Mesenchymal stem cell (in vitro differentiated cells and primary cell): Measurements from ENCODE around the gene SYMPK.

Experiments
- DNase-seq: peaks from one replicate; pipeline ENCODE4 v3.0.0-alpha.2; 2013
- H2AFZ ChIP-seq: one replicate; pipeline ENCODE4 v1.6.1; 2013; ENCODE audit warnings: low read depth, mild to moderate bottlenecking, control low read depth, inconsistent platforms, low read length, moderate library complexity
- H2AK5ac ChIP-seq: 2 replicates; pipeline ENCODE4 v1.6.1; 2013; ENCODE audit warnings: low read length, moderate library complexity, mild to moderate bottlenecking, inconsistent platforms; ENCODE audit not compliant: severe bottlenecking
- H2BK120ac ChIP-seq: one replicate; pipeline ENCODE4 v1.6.1; 2013; ENCODE audit warnings: low read depth, mild to moderate bottlenecking, inconsistent platforms, low read length, moderate library complexity
- H2BK12ac ChIP-seq, 2 experiments: one replicate each; pipeline ENCODE4 v1.6.1; 2013; ENCODE audit warnings: inconsistent platforms in 2 of 2, low read length in 2 of 2, mild to moderate bottlenecking in 2 of 2, moderate library complexity in 2 of 2, control low read depth in 1 of 2
- H2BK15ac ChIP-seq: one replicate; pipeline ENCODE4 v1.6.1; 2013; ENCODE audit warnings: mild to moderate bottlenecking, low read depth, inconsistent platforms; ENCODE audit not compliant: poor library complexity, severe bottlenecking
- H2BK5ac ChIP-seq: 2 replicates; pipeline ENCODE4 v1.6.1; 2013; ENCODE audit warnings: low read depth, mild to moderate bottlenecking, low read length, control low read depth, inconsistent platforms; ENCODE audit not compliant: poor library complexity, severe bottlenecking
- H3K14ac ChIP-seq, 2 experiments: one replicate each; pipeline ENCODE4 v1.6.1; 2013; ENCODE audit warnings: inconsistent platforms in 2 of 2, low read length in 2 of 2, control low read depth in 1 of 2, mild to moderate bottlenecking in 1 of 2, moderate library complexity in 1 of 2
- H3K18ac ChIP-seq, 2 experiments: one replicate each; pipeline ENCODE4 v1.6.1; 2013; ENCODE audit warnings: inconsistent platforms in 2 of 2, low read length in 2 of 2, control low read depth in 1 of 2, low read depth in 1 of 2, mild to moderate bottlenecking in 1 of 2
- H3K23ac ChIP-seq, 2 experiments: one replicate each; pipeline ENCODE4 v1.6.1; 2013; ENCODE audit warnings: inconsistent platforms in 2 of 2, low read length in 2 of 2, mild to moderate bottlenecking in 2 of 2, moderate library complexity in 2 of 2, control low read depth in 1 of 2
- H3K27ac ChIP-seq: 2 replicates; pipeline ENCODE4 v1.5.1; 2013; ENCODE audit warnings: mild to moderate bottlenecking, moderate library complexity, low read length, control low read depth, inconsistent platforms; ENCODE audit not compliant: poor library complexity, severe bottlenecking
- H3K27me3 ChIP-seq, 2 experiments: 2 replicates each; pipeline versions ENCODE4 v1.6.1 to v1.7.0; 2013; ENCODE audit warnings: low read length in 2 of 2, mild to moderate bottlenecking in 2 of 2, moderate library complexity in 2 of 2, control low read depth in 1 of 2, inconsistent platforms in 1 of 2; ENCODE audit not compliant: control insufficient read depth in 1 of 2, insufficient read depth in 1 of 2
- H3K36me3 ChIP-seq, 2 experiments: 2 replicates each; pipeline versions ENCODE4 v1.6.1 to v1.7.0; 2013; ENCODE audit warnings: low read length in 2 of 2, control low read depth in 1 of 2, inconsistent platforms in 1 of 2, low read depth in 1 of 2, mild to moderate bottlenecking in 1 of 2; ENCODE audit not compliant: insufficient read depth in 2 of 2, control insufficient read depth in 1 of 2
- H3K4ac ChIP-seq, 2 experiments: one replicate each; pipeline ENCODE4 v1.6.1; 2013; ENCODE audit warnings: inconsistent platforms in 2 of 2, low read length in 2 of 2, mild to moderate bottlenecking in 2 of 2, moderate library complexity in 2 of 2, control low read depth in 1 of 2, low read depth in 1 of 2
- H3K4me1 ChIP-seq: 2 replicates; pipeline ENCODE4 v1.6.1; 2013; ENCODE audit warnings: low read depth, low read length, control low read depth; ENCODE audit not compliant: control insufficient read depth, insufficient read depth
- H3K4me2 ChIP-seq: 2 replicates; pipeline ENCODE4 v1.6.1; 2013; ENCODE audit warnings: low read length, mild to moderate bottlenecking, inconsistent platforms; ENCODE audit not compliant: poor library complexity, severe bottlenecking
- H3K4me3 ChIP-seq, 2 experiments: 2 replicates each; pipeline versions ENCODE4 v1.5.1 to v1.7.0; 2013; ENCODE audit warnings: low read length in 2 of 2, mild to moderate bottlenecking in 2 of 2, control low read depth in 1 of 2, low read depth in 1 of 2; ENCODE audit not compliant: insufficient read depth in 1 of 2
- H3K79me1 ChIP-seq: replicated peaks from 2 replicates; pipeline ENCODE4 v1.6.1; 2013; ENCODE audit warnings: mild to moderate bottlenecking, control low read depth, low read length, inconsistent platforms; ENCODE audit not compliant: poor library complexity, severe bottlenecking
- H3K9ac ChIP-seq: 2 replicates; pipeline ENCODE4 v1.7.0; 2013; ENCODE audit warnings: mild to moderate bottlenecking, low read length, moderate library complexity
- H3K9me3 ChIP-seq: 2 replicates; pipeline ENCODE4 v1.7.0; 2013; ENCODE audit warnings: mild to moderate bottlenecking, low read length; ENCODE audit not compliant: control insufficient read depth
- H4K8ac ChIP-seq: one replicate; pipeline ENCODE4 v1.6.1; 2013; ENCODE audit warnings: inconsistent platforms, mild to moderate bottlenecking, low read length, moderate library complexity
- H4K91ac ChIP-seq: one replicate; pipeline ENCODE4 v1.6.1; 2013; ENCODE audit warnings: mild to moderate bottlenecking, low read length, inconsistent platforms
- WGBS: methylation state at CpG from one replicate; pipeline ENCODE4 v1.1.7; 2013; ENCODE audit warnings: mixed read lengths; 5-methylcytosine and 5-hydroxymethylcytosine counted together

Gene SYMPK

GRCh38 chr19:45834970-45835369 lies 28.0 kb downstream of the SYMPK start:
- H3K79me1 ChIP-seq, result peaks cover 27% of the 10 kb centered on the region
- no peak overlapping the region for H2AK5ac ChIP-seq
- H3K14ac ChIP-seq, result no peak overlapping the region
- no peaks in the 10 kb centered on the region for H3K27me3 ChIP-seq
- no peak overlapping the region for H3K4me3 ChIP-seq
- no peak overlapping the region for H2BK5ac ChIP-seq
- peak overlapping the region; percentile 18 for H3K27ac ChIP-seq
- no peak for DNase-seq
- 97% methylated on average over 6 of the region's 7 CpGs for WGBS
- H3K9ac ChIP-seq, result no peak overlapping the region
- H3K23ac ChIP-seq, result no peak overlapping the region
- H2BK120ac ChIP-seq, result no peak overlapping the region
- no peak overlapping the region for H3K18ac ChIP-seq
- no peak overlapping the region for H3K4me2 ChIP-seq
- peaks cover 3% of the 10 kb centered on the region for H3K9me3 ChIP-seq
- no peak overlapping the region for H2AFZ ChIP-seq
- no peak overlapping the region for H4K8ac ChIP-seq
- no peak overlapping the region for H3K4ac ChIP-seq
- H2BK15ac ChIP-seq, result no peak overlapping the region
- peaks cover 9% of the 10 kb centered on the region for H3K4me1 ChIP-seq
- H4K91ac ChIP-seq, result no peak overlapping the region
- H3K36me3 ChIP-seq, result peaks cover 72 to 90% of the 10 kb centered on the region in 2 experiments
- H2BK12ac ChIP-seq, result no peak overlapping the region

- Histone ChIP-seq H4K91ac (no peak overlapping the region), H3K27ac (no peak overlapping the region), H3K79me1 (peaks cover 15% of the 10 kb centered on the region), H3K9ac (no peak overlapping the region), H3K9me3 (no peaks in the 10 kb centered on the region), H2BK5ac (no peak overlapping the region), H3K4ac (no peak overlapping the region), H3K4me3 (no peak overlapping the region), H2AFZ (no peak overlapping the region), H2AK5ac (no peak overlapping the region), H3K36me3 (peaks cover 88 to 97% of the 10 kb centered on the region in 2 experiments), H3K4me1 (peaks cover 11% of the 10 kb centered on the region), H3K23ac (no peak overlapping the region), H2BK120ac (no peak overlapping the region), H4K8ac (no peak overlapping the region), H3K18ac (no peak overlapping the region), H2BK12ac (no peak overlapping the region), H2BK15ac (no peak overlapping the region), H3K14ac (no peak overlapping the region), H3K27me3 (no peaks in the 10 kb centered on the region), H3K4me2 (no peak overlapping the region)
- WGBS, result 96% methylated on average over 16 of the region's 16 CpGs
- no peak for DNase-seq
These were observed 34.0 kb downstream of the SYMPK start for GRCh38 chr19:45828945-45829344.

- no peak overlapping the region for H2AK5ac ChIP-seq
- no peak overlapping the region for H4K8ac ChIP-seq
- peaks cover 91 to 98% of the 10 kb centered on the region in 2 experiments for H3K36me3 ChIP-seq
- no peak overlapping the region for H4K91ac ChIP-seq
- H2BK12ac ChIP-seq, result no peak overlapping the region
- H2BK5ac ChIP-seq, result no peak overlapping the region
- H3K14ac ChIP-seq, result no peak overlapping the region
- H3K27me3 ChIP-seq, result no peaks in the 10 kb centered on the region
- no peaks in the 10 kb centered on the region for H3K9me3 ChIP-seq
- WGBS, result 96% methylated on average over 8 of the region's 9 CpGs
- H3K18ac ChIP-seq, result no peak overlapping the region
- H3K4me2 ChIP-seq, result no peak overlapping the region
- H2BK120ac ChIP-seq, result no peak overlapping the region
- H3K79me1 ChIP-seq, result peaks cover 16% of the 10 kb centered on the region
- no peak overlapping the region for H3K4me3 ChIP-seq
- H3K4ac ChIP-seq, result no peak overlapping the region
- H2BK15ac ChIP-seq, result no peak overlapping the region
- no peak overlapping the region for H3K9ac ChIP-seq
- H3K23ac ChIP-seq, result no peak overlapping the region
- H3K27ac ChIP-seq, result no peak overlapping the region
- H2AFZ ChIP-seq, result no peak overlapping the region
- H3K4me1 ChIP-seq, result peaks cover 11% of the 10 kb centered on the region
- DNase-seq, result no peak
These were observed 34.4 kb downstream of the SYMPK start for GRCh38 chr19:45828523-45828922.

- H3K9ac ChIP-seq, result no peak overlapping the region
- H3K9me3 ChIP-seq, result no peaks in the 10 kb centered on the region
- peaks cover 18% of the 10 kb centered on the region for H3K79me1 ChIP-seq
- no peak overlapping the region for H2AK5ac ChIP-seq
- no peak overlapping the region for H3K4me3 ChIP-seq
- no peak overlapping the region for H4K8ac ChIP-seq
- no peak overlapping the region for H3K18ac ChIP-seq
- H3K4ac ChIP-seq, result no peak overlapping the region
- no peak overlapping the region for H2BK5ac ChIP-seq
- peaks cover 14% of the 10 kb centered on the region for H3K4me1 ChIP-seq
- no peak for DNase-seq
- H4K91ac ChIP-seq, result no peak overlapping the region
- no peak overlapping the region for H3K14ac ChIP-seq
- peaks cover 92 to 98% of the 10 kb centered on the region in 2 experiments for H3K36me3 ChIP-seq
- no peaks in the 10 kb centered on the region for H3K27me3 ChIP-seq
- H2BK120ac ChIP-seq, result no peak overlapping the region
- no peak overlapping the region for H3K27ac ChIP-seq
- H3K23ac ChIP-seq, result no peak overlapping the region
- no peak overlapping the region for H2BK15ac ChIP-seq
- 98% methylated on average over 16 of the region's 16 CpGs for WGBS
- no peak overlapping the region for H2AFZ ChIP-seq
- no peak overlapping the region for H2BK12ac ChIP-seq
- no peak overlapping the region for H3K4me2 ChIP-seq
These were observed 35.4 kb downstream of the SYMPK start for GRCh38 chr19:45827459-45828093.
